ENCODE results near the gene TNKS1BP1.
A peak's percentile ranks its signal among the peaks of the same experiment; 100 is the strongest.
"Not testable (repeated sequence)": the region's sequence is repeated elsewhere in the genome, so short reads cannot be mapped to it uniquely, and the experiment has no call there.

TNKS1BP1 gene

DNA sequence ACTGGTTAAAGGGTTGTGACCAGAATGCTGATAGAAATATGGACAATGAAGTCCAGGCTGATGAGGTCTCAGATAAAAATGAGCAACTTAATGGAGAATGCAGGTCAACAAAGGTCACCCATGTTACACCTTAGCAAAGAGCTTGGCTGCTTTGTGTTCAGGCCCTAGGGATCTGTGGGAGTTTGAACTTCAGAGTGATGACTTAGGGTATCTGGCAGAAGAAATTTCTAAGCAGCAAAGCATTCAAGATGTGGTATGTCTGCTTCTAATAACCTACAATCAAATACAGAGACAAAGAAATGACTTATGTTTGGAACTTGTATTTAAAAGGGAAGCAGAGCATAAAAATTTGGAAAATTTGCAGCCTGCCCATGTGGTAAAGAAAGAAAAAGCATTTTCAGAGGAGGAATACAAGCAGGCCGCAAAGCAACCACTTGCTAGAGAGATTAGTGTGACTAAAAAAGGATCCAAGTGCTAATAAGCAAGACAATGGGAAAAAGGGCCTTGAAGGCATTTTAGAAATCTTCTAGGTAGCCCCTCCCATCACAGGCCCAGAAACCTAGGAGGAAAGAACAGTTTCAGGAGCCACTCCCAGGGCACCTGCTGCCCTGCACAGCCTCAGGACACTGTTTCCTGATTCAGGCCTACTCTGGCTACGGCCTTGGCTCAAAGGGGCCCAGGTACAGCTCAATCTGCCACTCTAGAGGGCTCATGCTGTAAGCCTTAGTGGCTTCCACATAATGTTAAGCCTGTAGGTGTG is 41.3 kb downstream of the TNKS1BP1 start:
- DNase-seq, result no peak

DNA sequence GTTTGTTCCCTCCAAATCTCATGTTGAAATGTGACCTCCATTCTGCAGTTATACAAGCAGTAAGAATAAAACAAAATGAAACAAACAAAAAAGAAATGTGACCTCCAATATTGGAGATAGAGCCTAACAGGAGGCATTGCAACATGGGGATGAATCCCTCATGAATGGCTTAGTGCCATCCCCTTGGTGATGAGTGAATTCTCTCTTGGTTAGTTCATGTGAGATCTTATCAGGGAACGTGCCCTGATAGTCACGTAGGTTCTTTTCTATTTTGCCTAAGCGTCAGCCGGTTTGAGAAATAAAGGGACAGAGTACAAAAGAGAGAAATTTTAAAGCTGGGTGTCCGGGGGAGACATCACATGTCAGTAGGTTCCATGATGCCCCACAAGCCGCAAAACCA is 43.2 kb downstream of the TNKS1BP1 start:
- DNase-seq, result not testable (repeated sequence)

DNA sequence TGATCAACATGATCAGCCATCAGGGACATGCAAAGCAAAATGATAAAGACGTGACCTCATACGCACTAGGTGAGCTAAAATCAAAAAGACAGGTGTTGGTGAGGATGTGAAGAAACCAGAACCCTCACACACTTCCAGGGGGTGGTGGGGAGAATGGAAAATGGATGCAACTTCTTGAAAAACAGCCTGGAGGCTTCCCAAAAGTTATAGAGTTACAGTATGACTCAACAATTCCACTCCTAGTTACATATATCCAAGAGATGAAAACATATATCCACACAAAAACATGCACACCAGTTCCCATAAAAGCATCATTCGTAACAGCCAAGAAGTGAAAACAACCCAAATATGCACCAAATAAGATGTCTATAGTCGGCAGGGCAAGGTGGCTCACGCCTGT is 45.6 kb downstream of the TNKS1BP1 start:
- DNase-seq, result no peak

DNA sequence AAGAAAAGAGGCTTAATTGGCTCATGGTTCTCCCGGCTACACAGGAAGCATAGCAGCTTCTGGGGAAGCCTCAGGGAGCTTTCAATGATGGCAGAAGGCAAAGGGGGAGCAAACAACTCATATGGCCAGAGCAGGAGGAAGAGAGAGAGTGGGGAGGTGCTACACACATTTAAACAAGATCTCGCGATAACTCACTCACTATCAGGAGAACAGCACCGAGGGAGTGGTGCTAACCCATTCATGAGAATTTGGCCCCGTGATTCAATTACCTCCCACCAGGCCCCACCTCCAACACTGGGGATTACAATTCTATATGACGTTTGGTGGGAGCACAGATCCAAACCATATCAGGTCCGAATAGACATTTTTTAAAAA is 46.0 kb downstream of the TNKS1BP1 start:
- DNase-seq, result no peak

DNA sequence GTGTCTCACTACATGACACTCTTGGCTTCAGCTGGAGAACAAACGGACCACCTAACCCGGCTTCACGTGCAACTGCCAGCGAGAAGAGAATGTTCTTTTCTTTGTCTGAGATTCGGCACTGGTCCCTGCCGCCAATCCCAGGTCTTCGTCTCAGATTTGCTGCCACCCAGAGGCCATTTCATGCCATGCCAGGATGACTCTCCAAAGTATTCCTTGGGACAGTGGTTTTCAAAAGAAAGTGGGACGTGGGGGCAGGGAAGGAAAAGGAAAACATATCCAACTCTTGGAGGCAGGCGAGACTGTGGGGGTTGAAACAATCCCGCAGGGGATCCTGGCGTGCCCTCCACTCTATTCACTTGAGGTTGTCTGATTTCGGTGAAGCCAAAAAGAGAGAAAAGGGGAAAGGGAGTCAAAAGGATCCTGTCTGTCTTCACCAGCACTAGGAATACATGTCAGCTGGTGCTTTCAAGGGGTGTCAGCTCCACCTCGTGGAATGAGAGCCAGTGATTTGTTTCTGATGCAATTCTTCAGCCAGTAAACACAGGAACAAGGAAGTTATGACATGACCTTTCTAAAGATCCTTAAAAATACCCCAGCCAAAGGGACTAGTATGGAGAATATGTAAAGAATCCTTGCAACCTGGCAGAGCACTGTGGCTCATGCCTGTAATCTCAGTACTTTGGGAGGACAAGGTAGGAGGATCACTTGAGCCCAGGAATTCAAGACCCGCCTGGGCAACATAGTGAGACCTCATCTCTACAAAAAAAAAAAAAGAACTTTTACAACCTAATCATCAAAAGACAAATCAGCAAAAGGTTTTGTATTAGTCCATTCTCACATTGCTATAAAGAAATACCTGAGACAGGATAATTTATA is 46.7 kb downstream of the TNKS1BP1 start:
- peak; percentile 64 for DNase-seq

DNA sequence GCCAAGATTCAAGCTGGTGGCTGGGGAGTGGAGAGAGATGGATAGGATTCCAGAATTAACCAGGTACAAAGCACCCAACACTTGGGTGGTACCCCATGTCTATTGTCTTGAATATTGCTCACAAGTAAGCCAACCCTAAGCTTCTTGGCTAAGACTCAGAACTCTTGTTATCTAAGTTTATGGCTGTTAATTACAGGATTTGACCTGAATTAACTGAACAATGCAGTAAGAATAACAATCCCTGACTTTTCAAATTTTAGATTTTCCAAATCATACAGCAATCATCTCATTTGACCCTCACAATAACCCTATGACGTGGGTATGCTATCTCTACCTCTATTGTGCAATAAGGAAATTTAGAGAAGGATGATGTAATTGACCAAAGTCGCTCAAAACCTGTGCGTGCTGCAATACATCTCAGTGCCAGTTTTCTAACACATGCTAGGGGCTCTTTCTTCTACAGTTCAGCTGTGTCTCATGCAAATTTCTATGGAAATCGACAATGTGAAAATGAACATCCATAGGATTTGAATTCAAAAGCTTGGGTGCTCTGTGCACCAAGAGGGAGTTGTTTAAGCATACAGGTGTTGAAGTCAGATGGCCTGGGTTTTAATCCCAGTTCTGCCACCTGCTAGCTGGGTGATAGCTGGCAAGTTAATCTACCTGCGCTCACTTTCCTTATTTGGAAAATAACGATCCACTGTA is 47.6 kb downstream of the TNKS1BP1 start:
- no peak for DNase-seq

DNA sequence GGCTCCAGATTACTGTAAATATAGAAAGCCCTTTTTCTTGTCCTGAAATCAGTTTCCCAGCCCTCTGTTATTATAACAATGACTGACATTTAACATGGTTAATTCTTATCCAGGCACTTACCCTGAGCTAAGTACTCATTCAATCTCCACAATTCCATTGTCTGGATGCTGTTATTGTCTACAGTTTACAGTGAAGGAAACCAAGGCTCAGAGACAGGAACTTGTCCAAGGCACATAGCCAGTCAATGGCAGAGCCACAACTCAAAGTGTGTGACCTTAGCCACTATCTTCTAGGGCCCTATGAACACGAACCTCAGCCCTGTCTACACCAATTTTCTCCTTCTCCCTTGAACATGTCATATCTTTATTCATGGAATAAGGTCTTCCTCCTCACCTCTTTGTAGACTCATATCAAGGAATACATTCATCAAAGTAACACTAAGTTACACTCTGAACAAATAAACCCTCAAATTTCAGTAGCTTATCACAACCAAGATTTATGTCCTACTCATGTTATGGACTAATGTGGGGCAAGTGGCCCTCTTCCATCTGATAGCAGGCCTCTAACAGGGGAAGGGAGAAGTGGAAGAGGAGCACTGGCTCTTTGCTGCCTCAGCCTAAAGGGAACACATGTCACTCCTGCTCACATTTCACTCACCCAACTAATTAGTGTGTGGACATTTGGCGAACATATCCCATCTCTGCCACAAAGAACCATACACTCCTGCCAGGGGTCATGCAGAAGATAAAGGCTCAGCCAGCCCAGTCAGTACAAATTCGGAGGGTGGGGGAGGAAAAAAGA is 48.4 kb downstream of the TNKS1BP1 start:
- DNase-seq, result no peak

DNA sequence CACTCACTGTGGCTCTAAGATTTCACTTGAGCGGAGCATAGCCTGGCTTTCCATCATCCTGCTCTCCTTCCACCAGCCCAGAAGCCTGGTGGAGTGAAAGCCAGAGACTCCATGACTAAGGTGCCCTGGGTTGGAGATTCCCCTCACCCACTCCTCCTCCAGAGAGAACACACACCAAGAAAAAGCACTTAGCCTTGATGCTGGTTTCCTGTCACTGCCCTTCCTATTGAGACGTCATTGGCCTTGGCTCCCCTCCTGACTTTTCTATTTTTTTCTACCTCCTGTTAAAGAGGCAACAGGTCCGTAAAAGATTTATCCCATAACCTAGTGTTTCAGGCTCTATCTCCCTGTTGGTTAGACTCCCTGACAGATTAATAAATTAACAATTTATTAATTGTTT is 49.2 kb downstream of the TNKS1BP1 start:
- no peak for DNase-seq

DNA sequence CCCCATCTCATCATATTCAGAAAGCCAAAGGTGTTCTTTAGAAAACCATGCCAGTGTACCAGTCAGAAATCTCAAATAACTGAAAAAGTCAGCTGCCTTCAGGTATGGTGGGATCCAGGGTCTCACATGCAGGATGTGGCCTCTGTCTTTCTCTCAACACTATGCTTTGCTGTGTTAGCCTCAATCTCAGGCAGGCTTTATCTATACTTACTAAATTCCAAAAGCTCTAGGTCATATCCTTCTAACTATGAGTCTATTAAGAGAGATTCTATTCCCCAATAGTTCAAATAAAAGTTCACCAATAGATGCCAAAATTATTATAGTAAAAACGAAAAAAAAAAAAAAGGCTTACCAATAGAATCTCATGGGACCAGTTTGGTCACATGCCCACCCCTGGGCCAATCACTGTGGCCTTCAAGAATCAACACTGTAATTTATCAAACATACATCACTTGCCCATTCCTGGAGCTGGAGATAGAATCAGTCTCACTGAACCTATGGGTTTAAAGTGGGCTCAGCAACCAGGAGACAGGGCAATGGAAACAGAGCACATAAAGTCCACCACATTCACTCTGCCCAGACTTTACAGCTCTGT is 49.8 kb downstream of the TNKS1BP1 start:
- DNase-seq, result no peak

DNA sequence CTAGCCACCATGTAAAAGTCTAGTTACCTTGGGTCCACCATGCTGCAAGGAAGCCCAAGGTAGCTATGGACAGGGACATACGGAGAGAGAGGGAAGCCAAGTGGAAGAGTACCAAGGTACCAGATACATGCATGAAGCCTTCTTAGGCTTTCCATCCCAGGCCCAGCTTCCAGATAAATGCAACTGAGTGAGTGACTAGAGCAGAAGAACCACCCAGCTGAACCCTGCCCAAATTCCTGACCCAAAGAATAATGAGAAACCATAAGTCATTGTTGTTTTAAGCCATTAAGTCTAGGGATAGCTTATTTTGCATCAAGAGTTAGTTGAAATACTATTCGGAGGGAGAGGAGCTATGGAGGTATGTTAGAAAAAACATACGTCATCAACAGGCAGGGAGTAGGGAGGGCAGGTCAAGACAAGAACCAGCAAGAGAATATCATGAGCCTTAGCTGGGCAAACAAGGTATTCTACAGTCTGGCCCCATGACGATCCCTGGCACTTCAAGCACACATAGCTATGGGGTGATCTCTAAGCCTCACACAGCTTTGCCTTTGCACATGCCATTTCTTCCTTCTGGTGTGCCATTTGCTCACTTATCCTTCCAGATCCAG is 51.2 kb downstream of the TNKS1BP1 start:
- no peak for DNase-seq

DNA sequence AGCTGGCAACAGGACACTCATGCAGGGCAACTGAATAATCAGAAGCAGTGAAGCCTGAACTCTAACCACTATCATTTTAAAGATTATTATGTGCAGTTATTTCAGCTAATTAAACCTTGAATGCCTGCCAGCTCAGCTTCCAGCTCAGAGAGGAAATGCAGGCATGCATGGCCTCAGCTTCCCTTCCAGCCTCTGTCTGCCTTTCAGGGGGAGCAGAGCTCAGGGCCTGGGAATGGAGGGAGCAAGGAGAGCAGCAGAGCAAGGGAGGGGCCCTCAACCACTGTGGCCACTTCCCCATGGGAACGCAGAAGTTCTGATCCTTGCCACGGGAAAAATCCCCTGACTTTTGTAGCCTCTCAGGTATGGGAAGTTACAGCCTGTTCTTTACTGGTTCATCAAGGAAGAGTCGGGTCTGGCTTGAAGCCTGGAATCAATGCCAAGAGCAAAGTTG is 55.2 kb downstream of the TNKS1BP1 start:
- no peak for DNase-seq

DNA sequence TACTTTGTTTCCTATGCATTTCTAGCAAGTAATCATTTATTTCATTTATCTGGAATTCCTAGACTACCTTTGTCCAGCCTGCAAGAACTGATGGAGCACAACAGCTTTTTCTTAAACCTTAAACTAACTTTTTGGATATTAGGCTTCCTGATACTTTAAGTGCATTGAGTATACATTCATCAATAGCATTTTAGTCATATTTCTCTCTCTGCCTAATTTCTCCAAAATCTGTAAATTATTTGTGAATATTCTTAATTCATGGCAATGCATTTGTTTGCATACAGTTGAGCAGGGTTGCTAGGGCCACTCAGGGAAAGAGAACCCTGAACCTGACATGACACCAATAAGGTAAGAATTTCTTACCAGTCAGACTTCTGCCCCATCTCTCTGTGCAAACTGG is 58.6 kb downstream of the TNKS1BP1 start:
- DNase-seq, result no peak

DNA sequence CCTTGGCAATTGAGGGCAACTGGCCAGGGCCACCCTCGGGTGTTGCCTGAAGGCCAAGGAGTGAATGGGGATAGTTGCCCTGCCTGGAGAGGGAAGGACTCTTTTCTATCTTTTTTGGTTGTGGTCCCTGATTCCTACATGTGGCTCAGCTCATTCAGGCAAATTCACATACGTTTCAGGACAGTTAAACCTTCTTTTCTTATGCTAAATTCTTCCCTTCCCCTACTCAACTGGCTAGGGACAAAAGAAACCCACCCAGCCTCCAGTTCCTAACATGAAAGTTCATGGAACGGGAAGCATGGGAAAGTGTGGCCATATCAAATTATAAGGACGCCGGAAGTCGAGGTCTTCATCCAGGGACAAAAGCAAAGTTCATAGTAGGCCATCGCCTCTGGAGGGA is 61.4 kb downstream of the TNKS1BP1 start:
- DNase-seq, result no peak

DNA sequence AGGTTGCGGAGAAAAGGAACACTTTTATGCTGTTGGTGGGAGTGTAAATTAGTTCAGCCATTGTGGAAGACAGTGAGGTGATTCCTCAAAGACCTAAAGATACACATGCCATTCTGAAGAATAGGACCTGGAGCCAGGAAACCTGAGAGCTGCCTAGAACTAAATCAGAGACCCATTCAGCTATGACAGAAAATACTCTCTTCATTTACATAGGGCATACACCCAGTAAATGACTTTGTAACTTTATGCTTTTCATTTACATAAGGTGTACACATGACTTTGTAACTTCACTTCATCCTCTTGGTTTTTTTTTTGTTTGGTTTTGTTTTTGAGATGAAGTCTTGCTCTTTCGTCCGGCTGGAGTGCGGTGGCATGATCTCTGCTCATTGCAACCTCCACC is 62.6 kb downstream of the TNKS1BP1 start:
- DNase-seq, result no peak

DNA sequence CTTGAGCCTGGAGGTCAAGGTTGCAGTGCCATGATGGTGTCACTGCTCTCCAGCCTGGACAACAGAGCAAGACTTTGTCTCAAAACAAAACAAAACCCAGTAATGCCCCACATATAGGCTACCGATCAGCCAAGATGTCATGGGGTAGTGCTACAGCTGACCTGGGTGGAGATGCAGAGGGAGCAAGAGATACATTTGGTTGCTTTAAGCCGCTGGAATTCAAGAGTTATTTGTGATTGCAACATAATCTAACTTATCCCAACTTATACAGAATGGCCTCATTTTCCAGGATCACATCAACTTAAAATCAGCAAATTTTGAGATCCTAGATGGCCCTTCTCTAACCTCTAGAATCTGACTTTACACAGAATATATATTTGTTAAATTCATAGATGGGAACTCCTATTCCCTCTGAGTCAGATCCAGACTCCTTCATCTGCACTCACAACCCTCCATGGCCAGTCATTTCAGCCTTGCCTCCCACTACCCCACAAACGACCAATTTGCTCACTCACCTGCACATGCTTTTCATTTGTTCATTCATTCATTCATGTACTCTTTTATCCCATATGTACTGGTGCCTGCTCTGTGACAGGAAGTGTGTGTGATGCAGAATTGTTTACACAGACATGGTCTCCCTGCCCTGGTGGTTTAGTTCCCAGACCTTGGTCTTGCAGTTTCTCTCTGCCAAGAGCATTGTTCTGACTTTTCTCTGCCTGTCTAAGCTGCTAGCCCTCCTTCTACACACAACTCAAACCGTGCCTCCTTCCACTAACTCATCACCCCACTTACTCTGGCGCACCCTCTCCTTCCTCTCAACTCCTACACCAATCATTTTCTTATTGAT is 63.6 kb downstream of the TNKS1BP1 start:
- no peak for DNase-seq

DNA sequence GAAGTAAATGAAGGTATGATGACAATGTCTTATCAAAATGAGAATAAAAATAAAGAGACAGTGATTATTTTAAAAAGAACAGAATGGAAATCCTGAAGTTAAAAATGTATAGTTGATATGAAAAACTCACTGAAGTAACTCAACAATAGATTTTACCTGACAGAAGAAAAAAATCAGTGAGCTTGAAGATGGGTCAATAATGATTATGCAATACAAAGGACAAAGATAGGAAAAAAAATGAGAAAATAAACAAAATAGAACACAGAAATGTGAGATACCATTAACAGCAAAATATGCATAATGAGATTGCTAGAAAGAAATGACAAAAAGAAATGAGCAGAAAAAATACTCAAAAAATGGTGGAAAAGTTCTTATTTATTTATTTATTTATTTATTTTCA is 68.6 kb downstream of the TNKS1BP1 start:
- no peak for DNase-seq

DNA sequence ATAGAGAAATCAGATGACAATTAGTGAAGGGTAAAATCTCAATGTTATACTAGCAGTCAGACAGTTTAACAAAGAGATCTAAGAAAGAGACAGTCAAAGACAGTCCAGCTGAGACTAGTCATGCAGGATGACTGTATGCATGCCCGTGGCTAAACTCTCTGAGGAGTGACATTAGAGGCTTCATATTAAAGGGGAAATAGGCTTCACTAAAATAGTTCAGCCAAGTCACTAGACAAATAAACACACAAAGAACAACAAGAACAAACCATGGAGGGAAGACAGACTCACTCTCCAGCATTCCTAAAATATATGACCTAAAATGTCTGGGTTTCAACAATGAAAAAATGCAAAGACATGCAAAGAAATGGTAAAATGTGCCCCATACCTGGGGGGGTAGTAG is 69.1 kb downstream of the TNKS1BP1 start:
- no peak for DNase-seq

DNA sequence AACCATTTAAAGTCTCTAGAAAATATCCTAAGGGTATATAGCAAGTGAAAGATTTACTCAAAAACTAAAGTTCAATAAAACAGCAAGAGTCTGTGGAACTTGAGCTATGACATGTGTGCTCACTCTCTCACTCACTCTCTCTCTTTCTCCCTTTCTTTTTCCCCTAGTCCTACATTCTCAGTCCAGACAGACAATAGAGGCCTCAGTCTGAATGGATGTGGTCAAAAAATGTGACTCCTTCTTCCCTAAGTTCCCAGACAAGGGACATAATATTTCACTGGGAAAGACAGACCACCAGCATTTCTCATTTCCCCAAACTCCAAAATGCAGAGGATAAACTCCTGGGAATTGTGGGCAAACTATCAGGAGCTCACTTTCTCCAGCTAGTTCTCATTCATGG is 70.1 kb downstream of the TNKS1BP1 start:
- DNase-seq, result no peak

DNA sequence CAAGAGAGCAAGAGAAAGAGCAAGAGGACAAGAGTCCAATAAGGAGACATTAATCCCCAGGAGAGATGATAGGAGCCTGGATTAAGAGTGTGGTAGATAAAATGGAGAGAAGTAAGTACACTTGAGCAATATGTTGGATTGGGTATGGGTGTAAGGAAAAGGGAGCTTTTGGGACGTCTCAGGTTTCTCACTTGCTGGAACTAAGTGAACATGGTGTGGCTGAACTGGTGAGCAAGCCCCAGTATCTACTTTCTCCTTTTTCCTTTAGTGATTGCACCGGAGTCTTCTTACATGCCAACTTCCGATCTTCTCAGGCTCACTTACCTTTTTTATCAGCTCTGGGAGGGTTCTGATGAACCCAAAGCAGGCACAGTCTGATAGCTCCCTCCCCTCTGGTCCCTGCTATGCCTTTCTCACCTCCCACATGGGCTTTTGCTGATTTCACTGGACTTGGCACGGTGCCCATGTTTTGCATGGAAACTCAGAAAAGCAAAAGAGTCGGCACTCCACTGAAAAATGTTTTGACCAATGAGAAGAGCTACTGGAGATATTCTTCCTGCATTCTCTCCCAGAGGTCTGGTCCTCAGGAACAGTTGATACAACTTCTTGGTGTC is 73.2 kb downstream of the TNKS1BP1 start:
- DNase-seq, result no peak

DNA sequence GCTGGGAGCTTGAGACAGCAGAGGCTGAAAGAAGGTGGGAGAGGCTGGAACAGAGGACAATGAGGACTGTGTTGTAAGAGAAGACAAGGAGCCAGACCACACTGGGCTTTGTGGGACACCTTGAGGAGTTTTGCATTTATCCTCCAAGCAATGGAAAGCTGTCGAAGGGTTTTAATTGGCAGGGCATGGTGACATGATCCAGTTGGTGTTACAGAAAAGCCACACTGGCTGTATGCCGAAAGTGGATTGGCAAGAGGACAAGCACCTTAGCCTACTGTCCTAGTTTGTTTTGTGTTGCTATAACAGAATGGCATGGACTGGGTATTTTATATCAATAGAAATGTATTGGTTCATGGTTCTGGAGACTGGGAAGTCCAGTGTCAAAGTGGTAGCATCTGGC is 73.7 kb downstream of the TNKS1BP1 start:
- no peak for DNase-seq
